CD4-positive, alpha-beta T cell treated with Interleukin-21 for 1 hour (primary cell): ENCODE data around the gene DUS3L.

Experiments used
- DNase-seq: peaks from one replicate; pipeline ENCODE4 v3.0.0-alpha.2; 2020

Gene DUS3L

GRCh38 chr19:5790559-5791520 lies at the start of gene DUS3L:
DUS3L (minus strand) TSS chr19:5791163; CDS start chr19:5791141, 22 bp downstream.
- peak; percentile 97 for DNase-seq

- DNase-seq = no peak
Measured at GRCh38 chr19:5839065-5840017, 48.4 kb upstream of the DUS3L start, which contains the start of gene FUT6. FUT6 (minus strand) TSS chr19:5839702; CDS start chr19:5832567, 7,135 bp downstream.

- no peak for DNase-seq
Measured at GRCh38 chr19:5838353-5839064, 47.5 kb upstream of the DUS3L start.

GRCh38 chr19:5837761-5838352 lies 46.9 kb upstream of the DUS3L start:
- no peak for DNase-seq

GRCh38 chr19:5832527-5833216 lies 41.7 kb upstream of the DUS3L start:
- DNase-seq = no peak

GRCh38 chr19:5832061-5832460 lies 41.1 kb upstream of the DUS3L start:
- DNase-seq = no peak

GRCh38 chr19:5831159-5831558 lies 40.2 kb upstream of the DUS3L start:
- DNase-seq = no peak

- DNase-seq = no peak
Measured at GRCh38 chr19:5829567-5830310, 38.8 kb upstream of the DUS3L start.

GRCh38 chr19:5828661-5829566 lies 38.0 kb upstream of the DUS3L start:
- DNase-seq = peak; percentile 12

- DNase-seq = peak; percentile 94
Measured at GRCh38 chr19:5827891-5828660, 37.1 kb upstream of the DUS3L start.

GRCh38 chr19:5827342-5827890 lies 36.5 kb upstream of the DUS3L start:
- DNase-seq = no peak

GRCh38 chr19:5826531-5827341 lies 35.8 kb upstream of the DUS3L start:
- DNase-seq = peak; percentile 30

- DNase-seq = no peak
Measured at GRCh38 chr19:5825178-5825577, 34.2 kb upstream of the DUS3L start.

GRCh38 chr19:5824751-5825150 lies 33.8 kb upstream of the DUS3L start:
- no peak for DNase-seq

- no peak for DNase-seq
Measured at GRCh38 chr19:5823579-5824281, 32.8 kb upstream of the DUS3L start.

GRCh38 chr19:5822181-5822844 lies 31.4 kb upstream of the DUS3L start:
- no peak for DNase-seq
